ENCODE results near the gene MTFMT.
A peak's percentile ranks its signal among the peaks of the same experiment; 100 is the strongest.

MTFMT gene

DNA sequence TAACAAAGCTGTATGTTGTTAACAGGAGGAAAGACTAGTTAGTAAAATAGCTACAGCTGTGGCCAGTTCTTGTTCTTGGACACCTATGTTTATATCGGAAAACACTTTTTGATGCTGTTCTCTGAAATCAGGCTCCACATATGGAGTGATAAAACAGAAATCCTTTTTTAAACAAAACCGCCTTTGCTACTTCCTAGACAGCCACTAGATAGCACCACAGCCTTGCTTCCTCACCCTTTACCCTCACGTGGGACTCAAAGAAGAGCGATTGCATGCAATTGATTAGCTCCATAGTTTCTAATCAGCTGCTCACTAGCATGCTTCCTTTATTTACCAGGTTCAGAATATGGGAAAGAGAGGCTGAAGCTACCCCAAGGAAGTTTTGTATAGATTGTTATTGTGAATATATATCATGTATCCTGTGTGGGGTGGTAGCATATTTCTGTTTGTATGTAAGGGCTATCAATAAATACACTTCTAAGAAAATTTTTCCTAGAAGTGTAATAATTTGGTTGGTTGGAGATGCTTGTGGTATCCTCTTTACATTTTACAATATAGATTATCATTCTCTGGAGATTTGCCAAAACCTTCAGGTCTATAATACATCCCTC lies 4.3 kb upstream of the MTFMT start:
- H3K4me3 ChIP-seq (replicated peaks; ENCODE audit: insufficient read depth, low read length): no peak overlapping the region
- DNase-seq (ENCODE audit: low read depth in 1 of 2, low spot score in 1 of 2): peak in 1 of 2 experiments; percentile 32
- H3K27me3 ChIP-seq (ENCODE audit: insufficient read depth, poor library complexity, severe bottlenecking): no peaks in the 10 kb centered on the region
- H3K27ac ChIP-seq (replicated peaks): no peak overlapping the region
- TF ChIP-seq GABPA (IDR thresholded peaks at IDR 0.05; ENCODE audit: low read depth): no peak
- no peak for TF ChIP-seq POLR2AphosphoS5 (IDR thresholded peaks at IDR 0.05; ENCODE audit: low read depth)
- peak; percentile 44 for TF ChIP-seq CTCF (IDR thresholded peaks at IDR 0.05; ENCODE audit: insufficient read depth, low read length)

GRCh38 chr15:65032801-65033537 lies 3.5 kb upstream of the MTFMT start:
- TF ChIP-seq SPI1 (IDR thresholded peaks at IDR 0.05; ENCODE audit: borderline replicate concordance, low read depth) (no peak), CTCF (IDR thresholded peaks at IDR 0.05; ENCODE audit: insufficient read depth, low read length) (peak; percentile 53)
- H3K27ac ChIP-seq (replicated peaks): no peak overlapping the region
- peak in 1 of 2 experiments; percentile 43 for DNase-seq (ENCODE audit: low read depth in 1 of 2, low spot score in 1 of 2)
- no peak overlapping the region for H3K4me3 ChIP-seq (replicated peaks; ENCODE audit: insufficient read depth, low read length)
- H3K27me3 ChIP-seq (ENCODE audit: insufficient read depth, poor library complexity, severe bottlenecking): no peaks in the 10 kb centered on the region

DNA sequence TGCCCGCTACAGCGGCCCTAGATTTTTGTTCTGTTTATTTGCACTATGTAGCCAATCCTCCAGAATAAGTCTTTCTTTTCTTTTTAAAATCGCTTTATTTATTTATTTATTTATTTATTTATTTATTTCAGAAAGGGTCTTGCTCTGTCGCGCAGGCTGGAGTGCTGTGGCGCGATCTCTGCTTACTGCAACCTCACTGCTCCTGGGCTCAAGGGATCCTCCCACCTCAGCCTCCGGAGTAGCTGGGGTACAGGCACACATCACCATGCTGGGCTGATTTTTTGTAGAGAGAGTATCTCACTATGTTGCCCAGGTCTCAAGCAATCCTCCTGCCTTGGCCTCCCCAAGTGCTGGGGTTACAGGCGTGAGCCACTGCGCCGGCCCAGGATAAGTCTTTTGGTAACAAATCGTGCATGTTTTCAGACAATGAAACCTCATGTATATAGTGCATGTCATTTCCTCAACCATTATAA lies 333 bp upstream of the MTFMT start:
- no peak for DNase-seq (ENCODE audit: low read depth in 1 of 2, low spot score in 1 of 2)
- no peak overlapping the region; the same call in 1 of the 2 replicates for H3K4me3 ChIP-seq (replicated peaks; ENCODE audit: insufficient read depth, low read length)
- TF ChIP-seq GABPA (IDR thresholded peaks at IDR 0.05; ENCODE audit: low read depth): no peak
- TF ChIP-seq, protein P1, sequence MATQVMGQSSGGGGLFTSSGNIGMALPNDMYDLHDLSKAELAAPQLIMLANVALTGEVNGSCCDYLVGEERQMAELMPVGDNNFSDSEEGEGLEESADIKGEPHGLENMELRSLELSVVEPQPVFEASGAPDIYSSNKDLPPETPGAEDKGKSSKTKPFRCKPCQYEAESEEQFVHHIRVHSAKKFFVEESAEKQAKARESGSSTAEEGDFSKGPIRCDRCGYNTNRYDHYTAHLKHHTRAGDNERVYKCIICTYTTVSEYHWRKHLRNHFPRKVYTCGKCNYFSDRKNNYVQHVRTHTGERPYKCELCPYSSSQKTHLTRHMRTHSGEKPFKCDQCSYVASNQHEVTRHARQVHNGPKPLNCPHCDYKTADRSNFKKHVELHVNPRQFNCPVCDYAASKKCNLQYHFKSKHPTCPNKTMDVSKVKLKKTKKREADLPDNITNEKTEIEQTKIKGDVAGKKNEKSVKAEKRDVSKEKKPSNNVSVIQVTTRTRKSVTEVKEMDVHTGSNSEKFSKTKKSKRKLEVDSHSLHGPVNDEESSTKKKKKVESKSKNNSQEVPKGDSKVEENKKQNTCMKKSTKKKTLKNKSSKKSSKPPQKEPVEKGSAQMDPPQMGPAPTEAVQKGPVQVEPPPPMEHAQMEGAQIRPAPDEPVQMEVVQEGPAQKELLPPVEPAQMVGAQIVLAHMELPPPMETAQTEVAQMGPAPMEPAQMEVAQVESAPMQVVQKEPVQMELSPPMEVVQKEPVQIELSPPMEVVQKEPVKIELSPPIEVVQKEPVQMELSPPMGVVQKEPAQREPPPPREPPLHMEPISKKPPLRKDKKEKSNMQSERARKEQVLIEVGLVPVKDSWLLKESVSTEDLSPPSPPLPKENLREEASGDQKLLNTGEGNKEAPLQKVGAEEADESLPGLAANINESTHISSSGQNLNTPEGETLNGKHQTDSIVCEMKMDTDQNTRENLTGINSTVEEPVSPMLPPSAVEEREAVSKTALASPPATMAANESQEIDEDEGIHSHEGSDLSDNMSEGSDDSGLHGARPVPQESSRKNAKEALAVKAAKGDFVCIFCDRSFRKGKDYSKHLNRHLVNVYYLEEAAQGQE (IDR thresholded peaks at IDR 0.05; ENCODE audit: insufficient replicate concordance, low read depth): no peak

DNA sequence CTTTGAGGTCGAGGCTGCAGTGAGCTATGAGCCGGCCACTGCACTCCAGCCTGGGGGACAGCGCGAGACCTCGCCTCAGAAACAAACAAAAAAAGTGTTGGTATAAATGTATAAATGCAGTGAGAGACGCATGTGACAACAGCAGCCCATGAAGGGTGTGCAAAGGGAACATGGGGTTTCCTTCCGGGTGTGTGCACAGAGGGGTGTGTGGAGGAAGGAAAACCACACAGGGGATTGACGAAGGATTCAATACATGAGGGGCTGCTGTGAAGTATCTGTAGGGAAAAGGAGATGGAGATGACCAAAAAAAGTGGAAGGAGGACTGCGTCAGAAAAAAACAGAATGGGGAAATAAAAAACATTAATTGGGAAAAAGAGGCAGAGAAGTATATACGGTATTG lies 1.1 kb downstream of the MTFMT start:
- H3K27ac ChIP-seq (replicated peaks): no peak overlapping the region
- H3K27me3 ChIP-seq (ENCODE audit: insufficient read depth, poor library complexity, severe bottlenecking): no peaks in the 10 kb centered on the region
- DNase-seq (ENCODE audit: low read depth in 1 of 2, low spot score in 1 of 2): peak in 1 of 2 experiments; percentile 12
- peak overlapping the region; percentile 94 for H3K4me3 ChIP-seq (replicated peaks; ENCODE audit: insufficient read depth, low read length)
- TF ChIP-seq, protein P1 (IDR thresholded peaks at IDR 0.05; ENCODE audit: insufficient replicate concordance, low read depth): no peak
- TF ChIP-seq GABPA (IDR thresholded peaks at IDR 0.05; ENCODE audit: low read depth) (no peak), CTCF (IDR thresholded peaks at IDR 0.05; ENCODE audit: insufficient read depth, low read length) (no peak), POLR2AphosphoS5 (IDR thresholded peaks at IDR 0.05; ENCODE audit: low read depth) (no peak), SPI1 (IDR thresholded peaks at IDR 0.05; ENCODE audit: borderline replicate concordance, low read depth) (no peak)

More for the DNA sequence above, 333 bp upstream of the MTFMT start:
- Histone ChIP-seq H3K27me3 (ENCODE audit: insufficient read depth, poor library complexity, severe bottlenecking) (no peaks in the 10 kb centered on the region), H3K27ac (replicated peaks) (no peak overlapping the region)

Data from HL-60 (cell line).